Measurements from ENCODE around the gene TECTB.

GRCh38 chr10:112249722-112250121 lies 33.5 kb upstream of the TECTB start:
- TF ChIP-seq CTCF (IDR thresholded peaks at IDR 0.05; ENCODE audit: low read depth, low read length) (no peak), EZH2phosphoT487 (IDR thresholded peaks at IDR 0.05; ENCODE audit: low read depth) (no peak)

Data from OCI-LY3 (cell line).